Measurements from ENCODE around the gene CYP51A1.
"Not testable (repeated sequence)": the region's sequence is repeated elsewhere in the genome, so short reads cannot be mapped to it uniquely, and the experiment has no call there.

The CYP51A1 gene

DNA sequence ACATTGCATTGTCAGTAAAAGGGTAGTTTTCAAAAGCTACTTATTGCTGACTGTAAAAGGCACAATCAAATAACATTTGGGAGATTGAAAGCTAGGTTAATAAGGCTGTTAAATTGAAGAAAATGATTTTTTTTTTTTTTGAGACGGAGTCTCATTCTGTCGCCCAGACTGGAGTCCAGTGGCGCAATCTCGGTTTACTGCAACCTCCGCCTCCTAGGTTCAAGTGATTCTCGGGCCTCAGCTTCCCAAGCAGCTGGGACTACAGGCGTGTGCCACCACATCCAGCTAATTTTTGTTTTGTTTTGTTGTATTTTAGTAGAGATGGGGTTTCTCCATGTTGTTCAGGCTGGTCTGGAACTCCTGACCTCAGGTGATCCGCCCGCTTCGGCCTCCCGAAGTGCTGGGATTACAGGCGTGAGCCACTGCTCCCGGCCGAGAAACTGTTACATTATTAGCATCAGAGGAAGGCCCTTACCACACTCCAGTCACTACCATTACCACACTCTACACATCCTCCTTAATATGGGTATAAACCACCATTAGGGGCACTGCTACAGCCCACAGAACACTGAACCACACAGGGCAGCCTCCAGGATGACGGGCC, 1.0 kb downstream of the CYP51A1 start:
- no peak for DNase-seq
- intact Hi-C loops (cut with DNase I) = loop anchor here (5.0 kb wide), 3 partner anchors 114 to 314 kb away; partner anchors contain the start of genes AKAP9, ANKIB1, GATAD1 and KRIT1

DNA sequence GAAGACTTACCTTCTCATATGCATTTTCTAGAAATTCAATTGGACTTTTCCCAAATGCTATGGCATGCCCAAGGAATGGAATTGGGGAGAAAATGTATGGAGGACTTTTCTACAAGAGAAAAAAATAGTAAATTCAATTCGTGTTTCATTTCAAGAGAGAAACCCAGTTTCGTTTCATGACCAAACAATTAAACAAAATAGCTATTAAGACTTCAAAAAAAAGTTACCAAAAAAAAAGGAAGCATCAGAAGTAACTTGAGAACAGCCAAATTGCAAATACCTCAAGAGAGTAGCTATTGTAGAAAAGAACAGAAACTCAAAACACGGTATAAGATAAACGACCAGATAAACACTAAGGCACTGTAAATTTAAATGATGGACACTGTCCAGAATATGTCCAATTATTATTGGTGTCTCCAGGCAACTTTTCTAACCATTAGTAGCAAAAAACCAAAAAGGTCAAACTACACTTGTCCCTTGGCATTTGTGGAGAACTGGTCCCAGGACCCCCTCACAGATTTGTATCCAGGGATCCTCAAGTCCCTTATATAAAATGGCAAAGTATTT, 2.4 kb downstream of the CYP51A1 start:
- intact Hi-C loops (cut with DNase I) = loop anchor here (5.0 kb wide), 3 partner anchors 115 to 315 kb away; partner anchors contain the start of genes AKAP9, ANKIB1, GATAD1 and KRIT1
- DNase-seq = no peak

DNA sequence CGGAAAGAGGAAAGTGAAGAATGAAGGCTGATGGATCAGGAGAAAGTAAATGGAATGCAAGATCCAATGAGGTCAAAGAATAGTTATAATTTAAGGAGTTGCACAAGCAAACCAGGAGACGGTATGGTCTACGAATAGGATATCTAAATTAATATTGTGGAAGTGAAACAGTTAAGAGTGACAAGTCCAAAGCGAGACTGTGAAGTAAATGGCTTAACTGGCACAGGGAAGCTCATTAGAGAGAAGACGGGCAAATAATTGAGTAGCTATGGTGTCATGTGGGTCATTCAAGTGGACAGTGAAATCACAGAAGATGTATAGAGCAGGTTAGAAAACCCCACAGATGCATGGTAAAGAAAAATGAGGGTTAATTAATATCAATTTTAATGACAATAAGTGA, 3.2 kb downstream of the CYP51A1 start:
- no peak for DNase-seq
- intact Hi-C loops (cut with DNase I) = loop anchor here (5.0 kb wide), 3 partner anchors 116 to 316 kb away; partner anchors contain the start of genes AKAP9, ANKIB1, GATAD1 and KRIT1

DNA sequence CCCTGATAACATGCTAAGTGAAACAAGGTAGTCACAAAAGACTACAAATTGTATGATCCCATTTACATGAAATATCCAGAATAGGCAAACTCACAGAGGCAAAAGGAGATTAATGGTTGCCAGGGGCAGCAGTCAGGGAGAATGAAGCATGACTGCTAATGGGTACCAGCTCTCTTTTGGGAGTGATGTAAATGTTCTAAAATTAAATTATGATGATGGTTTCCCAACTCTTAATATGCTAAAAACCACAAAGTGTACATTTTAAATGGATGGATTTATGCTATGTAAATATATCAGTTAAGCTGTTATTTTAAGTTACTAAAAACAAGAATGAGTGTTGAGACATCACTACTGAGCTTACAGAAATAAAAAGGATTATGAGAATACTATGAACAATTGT, 12.6 kb downstream of the CYP51A1 start:
- intact Hi-C loops (cut with DNase I) = no loop called here

DNA sequence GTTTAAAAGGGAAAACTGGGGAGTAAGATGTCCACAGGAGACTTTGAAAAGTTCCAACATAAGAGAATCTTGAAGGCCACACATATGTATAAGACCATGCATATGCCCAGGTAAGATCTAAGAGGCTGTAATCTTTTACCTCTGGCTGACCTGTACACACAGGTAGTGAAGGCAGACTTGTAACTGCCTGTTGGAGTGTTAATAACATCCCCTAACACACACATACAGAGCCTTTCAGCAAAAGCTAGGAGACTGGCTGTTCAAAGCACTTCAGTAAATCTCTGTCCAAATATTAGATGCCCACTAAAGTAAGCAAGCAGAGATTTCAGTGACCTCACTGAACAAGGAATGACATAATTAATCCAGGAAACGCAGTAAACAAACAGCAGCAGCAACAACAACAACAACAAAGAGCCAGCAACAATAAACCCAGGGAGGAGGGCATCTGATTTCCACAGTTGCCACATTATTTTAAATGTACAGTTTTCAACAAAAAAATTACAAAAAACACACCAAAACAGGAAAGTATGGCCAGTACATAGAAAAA, 15.0 kb downstream of the CYP51A1 start:
- no peak for DNase-seq
- intact Hi-C loops (cut with DNase I) = no loop called here

More for the DNA sequence above, 12.6 kb downstream of the CYP51A1 start:
- no peak for DNase-seq

DNA sequence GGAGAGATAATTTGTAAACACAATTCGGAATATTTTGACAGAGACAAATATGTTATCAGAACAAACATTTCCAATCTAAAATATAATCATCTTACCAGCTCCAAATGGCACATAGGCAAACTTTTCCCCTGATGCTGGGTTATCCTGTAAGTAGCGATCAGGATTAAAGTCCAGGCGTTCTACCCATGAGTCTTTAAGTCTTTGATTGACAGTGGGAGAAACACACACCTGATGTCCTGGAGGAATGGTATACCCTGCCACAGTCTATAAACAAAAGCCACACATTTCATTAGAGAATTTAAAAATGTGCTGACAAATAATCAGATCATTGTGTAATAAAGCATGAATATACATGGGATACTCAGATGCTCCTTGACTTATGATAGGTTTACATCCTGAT, 17.3 kb downstream of the CYP51A1 start:
- DNase-seq = no peak
- intact Hi-C loops (cut with DNase I) = no loop called here

DNA sequence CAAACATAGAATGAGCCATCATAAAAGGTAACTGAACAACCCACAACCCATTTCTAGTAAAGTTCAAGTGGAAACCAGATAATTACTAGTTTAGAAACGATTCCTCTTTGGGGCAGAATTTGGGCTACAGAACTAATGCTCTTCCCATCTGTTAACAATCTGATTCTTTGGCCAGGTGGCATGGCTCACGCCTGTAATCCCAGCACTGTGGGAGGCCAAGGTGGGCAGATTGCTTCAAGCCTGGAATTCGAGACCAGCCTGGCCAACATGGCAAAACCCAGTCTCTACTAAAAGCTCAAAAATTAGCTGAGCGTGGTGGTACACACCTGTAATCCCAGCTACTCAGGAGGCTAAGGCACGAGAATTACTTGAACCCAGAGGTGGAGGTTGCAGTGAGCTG, 18.5 kb downstream of the CYP51A1 start:
- intact Hi-C loops (cut with DNase I) = no loop called here
- DNase-seq = no peak

DNA sequence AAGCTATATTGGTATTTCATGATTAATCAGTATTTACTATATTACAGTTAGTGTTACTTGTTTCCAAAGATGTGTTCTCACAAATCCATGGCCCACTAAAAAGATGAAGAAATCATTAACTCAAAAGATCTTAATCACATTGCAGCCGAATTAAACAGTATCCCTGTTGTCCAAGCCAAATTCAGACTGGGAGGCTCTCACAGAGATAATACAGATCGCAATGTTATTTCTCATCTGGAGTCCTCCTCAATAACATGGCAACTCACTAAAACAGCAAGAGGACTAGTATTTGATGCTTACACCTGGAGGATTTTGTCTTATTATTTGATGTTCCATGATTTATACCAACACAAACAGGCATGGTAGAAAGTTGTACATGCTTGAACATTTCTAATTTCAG, 23.4 kb downstream of the CYP51A1 start:
- intact Hi-C loops (cut with DNase I) = no loop called here
- DNase-seq = no peak

DNA sequence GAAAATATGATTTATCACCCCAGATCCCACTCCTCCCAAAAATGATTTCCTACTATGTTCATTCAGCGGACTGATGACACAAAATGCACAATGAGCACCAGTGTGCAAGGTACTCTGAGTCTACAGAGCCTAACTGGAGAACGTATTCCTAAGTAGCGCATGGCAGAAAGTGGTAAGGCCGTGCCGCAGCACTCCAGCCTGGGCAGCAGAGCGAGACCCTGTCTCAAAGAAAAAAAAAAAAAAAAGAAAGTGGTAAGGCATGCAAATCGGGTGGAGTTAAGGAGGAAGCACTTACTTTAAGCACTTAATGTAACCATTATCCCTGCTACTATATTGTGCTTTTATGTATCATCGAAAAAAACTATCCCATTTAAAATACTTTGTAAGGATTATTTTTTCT, 25.5 kb downstream of the CYP51A1 start:
- no peak for DNase-seq
- intact Hi-C loops (cut with DNase I) = no loop called here

DNA sequence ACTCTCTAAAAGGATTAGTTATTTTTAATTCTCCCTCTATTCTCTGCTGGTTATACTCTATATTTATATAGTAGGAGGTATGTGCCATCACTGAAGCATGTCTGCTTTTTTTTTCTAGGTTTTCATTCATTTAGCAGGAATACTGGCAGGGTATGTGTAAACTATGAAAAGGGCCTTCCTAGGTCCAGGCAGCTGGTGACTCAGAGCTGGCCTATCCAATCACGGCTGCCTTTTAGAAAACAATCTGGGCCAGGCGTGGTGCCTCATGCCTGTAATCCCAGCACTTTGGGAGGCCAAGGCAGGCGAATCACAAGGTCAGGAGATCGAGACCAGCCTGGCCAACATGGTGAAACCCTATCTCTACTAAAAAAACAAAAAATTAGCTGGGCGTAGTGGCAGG, 31.4 kb downstream of the CYP51A1 start:
- intact Hi-C loops (cut with DNase I); DNase-seq: not testable (repeated sequence)

DNA sequence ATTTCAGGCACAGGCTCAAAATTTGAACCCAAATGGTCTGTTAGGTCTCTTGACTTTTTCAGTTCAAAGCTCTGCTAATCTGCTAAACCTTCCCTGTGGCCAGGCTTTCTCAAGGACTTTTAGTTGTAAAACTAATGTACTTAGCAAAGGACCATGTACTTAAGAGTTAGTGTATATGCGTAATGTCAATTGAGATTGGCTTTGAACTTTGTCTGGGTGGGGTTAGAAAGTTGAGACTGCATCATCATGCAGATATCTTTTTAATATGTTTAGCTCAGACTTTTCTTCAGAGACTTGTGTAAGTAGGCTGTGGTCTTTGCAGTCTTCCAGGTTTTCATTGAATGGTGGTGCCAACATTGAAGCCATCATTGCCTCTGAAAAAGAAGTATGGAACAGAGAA, 33.7 kb downstream of the CYP51A1 start:
- intact Hi-C loops (cut with DNase I) = no loop called here
- no peak for DNase-seq

DNA sequence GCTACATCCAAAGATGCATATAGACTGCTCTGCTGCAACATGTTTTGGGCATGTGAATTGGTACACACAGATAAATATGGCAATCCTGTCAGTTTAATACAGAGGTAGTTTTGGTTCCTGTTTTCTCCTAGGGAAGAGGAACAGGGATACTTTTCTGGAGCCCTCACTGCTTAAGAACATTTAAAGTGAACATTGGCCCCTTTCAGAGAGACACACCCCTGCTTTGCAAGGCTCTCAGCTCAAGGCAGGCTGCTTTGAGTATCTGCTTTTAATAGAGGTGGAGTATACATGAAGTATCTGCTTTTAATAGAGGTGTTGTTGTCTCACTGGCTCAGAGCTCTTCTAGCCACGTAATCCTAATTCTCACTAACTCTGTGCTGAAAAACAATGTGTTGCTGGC, 38.9 kb downstream of the CYP51A1 start:
- intact Hi-C loops (cut with DNase I) = no loop called here
- no peak for DNase-seq

DNA sequence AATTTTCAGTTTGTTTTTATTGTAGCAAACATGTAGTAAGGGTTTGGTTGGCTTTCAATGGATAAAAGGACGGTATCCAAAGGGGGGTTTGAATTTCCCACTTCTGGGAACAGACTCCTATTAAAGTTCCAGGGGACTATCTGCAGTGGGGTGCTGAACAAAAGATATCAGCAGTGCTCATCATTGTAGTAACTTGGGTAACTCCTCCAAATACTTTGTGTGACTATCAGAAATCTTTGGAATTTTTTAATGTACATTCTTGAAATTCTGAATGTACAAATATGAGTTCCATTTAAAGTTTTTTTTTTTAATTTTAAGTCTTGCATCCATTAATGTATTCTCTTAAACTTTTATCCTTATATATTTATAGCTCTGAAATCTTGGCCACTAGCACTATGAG, 42.1 kb downstream of the CYP51A1 start:
- no peak for DNase-seq
- intact Hi-C loops (cut with DNase I) = no loop called here

DNA sequence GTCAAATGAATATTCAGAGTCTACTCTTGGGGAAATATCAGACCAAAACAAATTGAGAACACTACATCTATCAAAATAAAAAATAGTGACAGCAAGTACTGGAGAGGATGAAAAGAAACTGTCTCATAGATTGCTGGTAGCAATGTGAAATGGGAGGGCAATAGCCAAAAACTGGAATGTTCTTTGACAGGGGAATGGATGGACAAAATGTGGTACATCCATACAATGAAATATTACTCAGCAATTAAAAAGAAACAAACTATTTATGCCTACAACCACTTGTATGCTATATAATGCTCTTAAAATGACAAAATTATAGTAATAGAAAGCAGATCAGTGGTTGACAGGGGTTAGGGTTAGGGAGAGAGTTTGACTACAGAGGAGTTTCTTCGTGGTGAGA, 46.0 kb downstream of the CYP51A1 start:
- intact Hi-C loops (cut with DNase I) = no loop called here
- no peak for DNase-seq

DNA sequence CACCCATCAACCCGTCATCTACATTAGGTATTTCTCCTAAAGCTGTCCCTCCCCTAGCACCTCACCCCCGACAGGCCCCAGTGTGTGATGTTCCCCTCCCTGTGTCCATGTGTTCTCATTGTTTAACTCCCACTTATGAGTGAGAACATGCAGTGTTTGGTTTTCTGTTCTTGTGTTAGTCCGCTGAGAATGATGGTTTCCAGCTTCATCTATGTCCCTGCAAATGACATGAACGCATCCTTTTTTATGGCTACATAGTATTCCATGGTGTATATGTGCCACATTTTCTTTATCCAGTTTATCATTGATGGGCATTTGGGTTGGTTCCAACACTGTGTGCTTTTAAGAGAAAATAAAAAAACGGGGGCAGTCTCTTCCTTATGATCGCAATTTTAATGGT, 50.4 kb downstream of the CYP51A1 start:
- intact Hi-C loops (cut with DNase I); DNase-seq: not testable (repeated sequence)

DNA sequence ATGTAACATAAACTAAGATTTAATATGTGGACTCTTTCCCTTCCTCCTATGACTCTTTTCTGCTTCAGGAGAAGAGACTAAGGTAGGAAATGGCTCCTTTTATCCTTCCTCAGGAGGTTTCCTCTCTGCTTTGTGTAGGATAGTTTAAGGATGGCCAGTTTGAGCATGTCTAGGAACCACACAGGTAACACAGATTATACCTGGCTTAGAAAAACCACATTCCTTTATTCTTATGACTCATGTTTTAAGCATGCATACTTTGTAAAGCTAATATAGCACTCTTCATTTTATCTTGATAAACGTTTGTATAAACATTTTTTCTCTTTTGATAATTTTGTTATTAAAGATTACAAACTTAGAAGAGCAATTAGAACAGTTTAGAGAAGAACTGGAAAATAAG, 57.8 kb downstream of the CYP51A1 start:
- intact Hi-C loops (cut with DNase I) = no loop called here
- DNase-seq = no peak

DNA sequence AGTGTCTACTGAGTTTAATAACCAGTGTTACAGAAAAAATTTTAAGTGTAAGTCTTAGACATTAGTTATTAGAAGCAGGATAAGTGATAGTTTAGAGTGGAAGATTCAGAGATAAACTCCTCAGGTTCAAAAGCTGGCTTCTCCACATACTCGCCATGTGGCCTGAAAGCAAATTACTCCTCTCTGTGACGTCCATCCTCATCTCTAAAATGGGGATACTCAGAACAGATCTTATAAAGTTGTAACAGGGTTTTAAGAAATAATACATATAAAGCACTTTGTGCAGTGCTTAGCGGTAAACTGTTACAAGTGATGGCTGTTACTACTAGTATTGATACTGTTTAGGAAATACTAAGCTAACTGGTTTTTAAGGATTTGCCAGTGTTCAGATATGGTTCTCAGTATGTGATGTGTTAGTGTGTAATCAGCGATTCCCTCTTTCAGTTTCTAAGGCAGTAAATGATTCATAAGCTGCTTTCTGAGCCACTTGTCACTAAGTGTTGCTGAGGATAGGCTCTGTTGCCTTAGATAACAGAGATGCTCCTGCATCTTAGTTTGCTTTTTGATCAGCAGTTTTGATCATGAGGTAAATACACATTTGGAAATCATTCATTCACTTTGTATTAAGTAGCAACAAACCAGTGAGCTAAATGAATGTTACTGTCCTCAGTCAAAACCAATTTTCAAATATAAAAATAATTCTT, 58.7 kb downstream of the CYP51A1 start:
- intact Hi-C loops (cut with DNase I) = no loop called here
- no peak for DNase-seq

DNA sequence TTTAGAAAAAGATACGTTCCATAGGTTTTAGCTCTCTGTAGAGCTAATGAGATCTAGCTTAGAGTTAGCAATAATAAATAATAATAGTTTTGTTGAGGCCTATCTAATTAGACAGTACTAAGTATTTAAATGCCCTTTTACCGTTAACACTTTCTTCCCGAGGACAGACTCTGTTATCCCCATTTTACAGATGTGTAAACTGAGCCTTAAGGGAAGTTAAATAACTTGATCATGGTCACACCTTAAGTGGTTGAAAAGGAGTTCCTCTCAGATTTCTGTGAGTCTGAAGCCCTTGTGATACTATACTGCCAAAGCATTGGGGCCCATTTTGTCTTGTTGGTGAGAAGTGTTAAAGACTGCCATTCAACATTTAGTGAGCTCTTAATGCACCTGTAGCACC, 61.6 kb downstream of the CYP51A1 start:
- intact Hi-C loops (cut with DNase I) = no loop called here

DNA sequence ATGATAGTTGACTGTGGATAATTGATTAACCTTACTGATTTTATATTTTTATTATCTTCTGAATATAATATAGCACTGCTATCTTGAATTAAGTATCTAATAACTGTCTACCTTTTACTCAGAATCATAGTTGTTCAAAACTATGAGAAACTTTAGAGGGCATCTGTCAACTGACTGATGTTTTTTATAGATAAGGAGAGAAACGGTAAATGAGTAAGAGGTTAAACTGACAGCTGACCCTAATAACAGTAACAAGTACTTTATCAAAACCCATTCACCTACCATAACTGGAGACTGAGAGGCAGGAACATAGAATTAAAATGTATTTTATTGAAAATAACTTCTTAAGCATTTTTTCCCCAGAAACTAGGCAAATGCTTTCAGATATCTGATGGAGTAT, 62.2 kb downstream of the CYP51A1 start:
- intact Hi-C loops (cut with DNase I) = no loop called here
- no peak for DNase-seq

More for the DNA sequence above, 61.6 kb downstream of the CYP51A1 start:
- no peak for DNase-seq

DNA sequence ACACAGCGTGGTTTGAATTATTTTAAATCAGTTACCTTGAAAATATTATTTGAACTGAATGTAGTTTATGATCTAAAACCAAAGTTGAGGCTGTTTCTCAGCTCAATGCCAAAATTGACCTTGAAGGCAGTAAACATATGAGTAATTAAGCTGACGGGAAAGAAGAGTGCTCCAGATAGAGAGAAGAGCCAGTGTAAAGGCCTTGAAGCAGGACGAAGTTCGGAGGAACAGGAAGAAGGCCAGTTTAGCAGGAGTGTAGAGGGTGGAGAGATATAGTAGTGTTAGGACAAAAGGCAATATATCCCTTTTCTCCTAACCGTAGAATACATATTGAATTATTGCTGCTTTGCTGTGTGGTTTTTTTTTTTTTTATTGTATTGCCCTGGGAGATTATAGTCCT, 63.2 kb downstream of the CYP51A1 start:
- intact Hi-C loops (cut with DNase I) = no loop called here
- no peak for DNase-seq

DNA sequence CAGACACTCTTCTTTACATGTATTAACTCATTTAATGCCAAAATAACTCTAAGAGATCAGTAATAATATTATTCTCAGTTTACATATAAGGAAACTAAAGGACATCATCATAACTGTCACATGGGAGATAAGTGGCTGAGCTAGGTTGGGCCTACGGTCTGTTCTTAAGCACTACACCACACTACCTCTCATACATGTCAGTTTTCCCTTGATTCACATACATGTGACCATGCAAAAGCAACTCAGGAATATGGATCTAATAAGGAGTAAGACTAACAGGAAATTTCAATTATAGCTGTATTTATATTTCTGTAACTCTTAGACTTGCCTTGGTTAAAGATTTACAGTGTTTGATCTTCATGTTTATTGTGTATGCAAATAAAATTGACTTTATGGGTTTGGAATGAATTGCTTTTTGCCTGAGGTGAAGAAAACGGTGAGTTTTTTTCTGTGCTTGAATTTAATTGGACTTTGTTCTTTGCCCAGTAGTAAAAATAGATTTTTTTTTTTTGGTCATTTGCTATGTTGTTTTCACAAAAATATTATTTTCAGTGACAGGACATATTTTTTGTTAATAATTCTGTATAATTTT, 69.7 kb downstream of the CYP51A1 start:
- intact Hi-C loops (cut with DNase I) = no loop called here
- DNase-seq = no peak

Measured in posterior cingulate gyrus (tissue), 11 donors.